Transverse colon (tissue), 3 donors: ENCODE results near the gene PACSIN2.

Experiments
- EP300 ChIP-seq: sonication (generic); formaldehyde crosslinking; IDR thresholded peaks from one replicate; pipeline ENCODE4 v1.6.1; 2017; ENCODE audit warnings: antibody characterized with exemption, low read depth
- POLR2A ChIP-seq: fragments of 450-650 bp; IDR thresholded peaks from one replicate; pipeline ENCODE4 v1.6.1; 2016; ENCODE audit warnings: antibody characterized with exemption, mild to moderate bottlenecking, moderate library complexity
- TF ChIP-seq, protein P1 (sequence below), 5 experiments: fragments of 200-600 bp in 3 of 5; fragments of 450-650 bp in 2 of 5; sonication (generic) in 3 of 5; IDR thresholded peaks; 1 replicate in 2 of 5; 2 replicates in 3 of 5; pipeline ENCODE4 v1.5.1; 2016 to 2017; ENCODE audit warnings: antibody characterized with exemption in 5 of 5, inconsistent platforms in 3 of 5, mild to moderate bottlenecking in 2 of 5, moderate library complexity in 1 of 5

DNA sequence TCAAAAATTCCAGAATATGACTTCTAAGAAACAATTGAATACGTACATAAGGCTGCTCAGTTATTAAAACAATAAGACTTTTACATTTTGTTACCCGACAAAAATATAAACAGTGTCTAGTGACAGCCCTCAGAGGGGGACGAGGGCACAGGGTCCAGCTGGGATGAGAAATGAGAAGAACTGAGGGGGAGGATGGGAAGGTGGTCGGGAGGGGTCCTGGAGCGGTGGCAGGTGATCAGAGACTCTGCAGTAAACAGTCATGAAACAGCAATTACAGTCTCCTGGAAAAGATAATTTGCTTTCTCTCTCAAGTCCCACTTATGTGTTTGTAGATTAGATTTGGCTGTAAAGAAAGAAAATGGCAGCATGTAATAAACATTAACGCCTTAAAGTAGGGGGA is 56.0 kb downstream of the PACSIN2 start:
- TF ChIP-seq POLR2A = no peak
- TF ChIP-seq, protein P1, sequence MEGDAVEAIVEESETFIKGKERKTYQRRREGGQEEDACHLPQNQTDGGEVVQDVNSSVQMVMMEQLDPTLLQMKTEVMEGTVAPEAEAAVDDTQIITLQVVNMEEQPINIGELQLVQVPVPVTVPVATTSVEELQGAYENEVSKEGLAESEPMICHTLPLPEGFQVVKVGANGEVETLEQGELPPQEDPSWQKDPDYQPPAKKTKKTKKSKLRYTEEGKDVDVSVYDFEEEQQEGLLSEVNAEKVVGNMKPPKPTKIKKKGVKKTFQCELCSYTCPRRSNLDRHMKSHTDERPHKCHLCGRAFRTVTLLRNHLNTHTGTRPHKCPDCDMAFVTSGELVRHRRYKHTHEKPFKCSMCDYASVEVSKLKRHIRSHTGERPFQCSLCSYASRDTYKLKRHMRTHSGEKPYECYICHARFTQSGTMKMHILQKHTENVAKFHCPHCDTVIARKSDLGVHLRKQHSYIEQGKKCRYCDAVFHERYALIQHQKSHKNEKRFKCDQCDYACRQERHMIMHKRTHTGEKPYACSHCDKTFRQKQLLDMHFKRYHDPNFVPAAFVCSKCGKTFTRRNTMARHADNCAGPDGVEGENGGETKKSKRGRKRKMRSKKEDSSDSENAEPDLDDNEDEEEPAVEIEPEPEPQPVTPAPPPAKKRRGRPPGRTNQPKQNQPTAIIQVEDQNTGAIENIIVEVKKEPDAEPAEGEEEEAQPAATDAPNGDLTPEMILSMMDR (IDR thresholded peaks at IDR 0.05) = no peak
- no peak for TF ChIP-seq EP300
